GM19324 (cell line): Measurements from ENCODE around the gene UBE2Q1.

Experiments used
- ATAC-seq: cut with Tn5 transposase; IDR thresholded peaks from one replicate; pipeline ENCODE4 v1.9.1; 2021; ENCODE audit warnings: mild to moderate bottlenecking, moderate library complexity; ENCODE audit not compliant: unreplicated experiment, low FRiP score

UBE2Q1 gene

DNA sequence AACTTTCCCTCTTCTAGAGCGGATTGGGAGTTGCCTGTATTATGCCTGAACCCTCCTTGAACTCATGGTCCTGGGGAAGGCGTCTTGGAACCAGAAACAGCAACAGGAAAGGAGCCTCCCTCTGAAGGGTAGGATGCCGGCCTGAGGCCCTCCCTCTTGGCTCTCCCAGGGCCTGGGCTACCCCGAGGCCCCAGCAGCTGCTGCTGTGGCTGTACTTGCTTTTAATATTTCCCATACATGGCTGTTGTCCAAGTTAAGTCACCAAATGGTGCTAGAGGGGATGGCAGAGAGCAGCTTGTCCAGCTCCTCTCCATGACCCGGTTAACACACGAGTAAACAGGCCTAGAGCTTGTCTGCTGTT, 19.6 kb upstream of the UBE2Q1 start:
- ATAC-seq: no peak

- ATAC-seq: no peak
Observed at GRCh38 chr1:154577346-154578057, 19.0 kb upstream of the UBE2Q1 start.

DNA sequence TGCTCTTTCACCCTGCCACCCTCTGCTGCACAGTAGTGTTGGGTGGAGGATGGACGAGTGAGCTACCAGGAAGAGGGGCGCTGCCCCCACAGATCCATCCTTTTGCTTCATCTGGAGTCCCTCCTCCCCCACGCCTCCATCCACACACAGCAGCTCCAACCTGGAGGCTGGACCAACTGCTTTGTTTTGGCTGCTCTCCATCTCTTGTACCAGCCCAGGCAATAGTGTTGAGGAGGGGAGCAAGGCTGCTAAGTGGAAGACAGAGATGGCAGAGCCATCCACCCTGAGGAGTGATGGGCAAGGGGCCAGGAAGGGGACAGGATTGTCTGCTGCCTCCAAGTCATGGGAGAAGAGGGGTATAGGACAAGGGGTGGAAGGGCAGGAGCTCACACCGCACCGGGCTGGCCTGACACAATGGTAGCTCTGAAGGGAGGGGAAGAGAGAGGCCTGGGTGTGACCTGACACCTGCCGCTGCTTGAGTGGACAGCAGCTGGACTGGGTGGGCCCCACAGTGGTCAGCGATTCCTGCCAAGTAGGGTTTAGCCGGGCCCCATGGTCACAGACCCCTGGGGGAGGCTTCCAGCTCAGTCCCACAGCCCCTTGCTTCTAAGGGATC, 17.6 kb upstream of the UBE2Q1 start:
- ATAC-seq: no peak

GRCh38 chr1:154575147-154575927, 16.9 kb upstream of the UBE2Q1 start:
- no peak for ATAC-seq

GRCh38 chr1:154574716-154575115, 16.3 kb upstream of the UBE2Q1 start:
- no peak for ATAC-seq

- no peak for ATAC-seq
Observed at GRCh38 chr1:154573168-154573510, 14.7 kb upstream of the UBE2Q1 start.

- no peak for ATAC-seq
Observed at GRCh38 chr1:154572468-154573167, 14.2 kb upstream of the UBE2Q1 start.

- ATAC-seq: no peak
Observed at GRCh38 chr1:154571964-154572288, 13.5 kb upstream of the UBE2Q1 start.

DNA sequence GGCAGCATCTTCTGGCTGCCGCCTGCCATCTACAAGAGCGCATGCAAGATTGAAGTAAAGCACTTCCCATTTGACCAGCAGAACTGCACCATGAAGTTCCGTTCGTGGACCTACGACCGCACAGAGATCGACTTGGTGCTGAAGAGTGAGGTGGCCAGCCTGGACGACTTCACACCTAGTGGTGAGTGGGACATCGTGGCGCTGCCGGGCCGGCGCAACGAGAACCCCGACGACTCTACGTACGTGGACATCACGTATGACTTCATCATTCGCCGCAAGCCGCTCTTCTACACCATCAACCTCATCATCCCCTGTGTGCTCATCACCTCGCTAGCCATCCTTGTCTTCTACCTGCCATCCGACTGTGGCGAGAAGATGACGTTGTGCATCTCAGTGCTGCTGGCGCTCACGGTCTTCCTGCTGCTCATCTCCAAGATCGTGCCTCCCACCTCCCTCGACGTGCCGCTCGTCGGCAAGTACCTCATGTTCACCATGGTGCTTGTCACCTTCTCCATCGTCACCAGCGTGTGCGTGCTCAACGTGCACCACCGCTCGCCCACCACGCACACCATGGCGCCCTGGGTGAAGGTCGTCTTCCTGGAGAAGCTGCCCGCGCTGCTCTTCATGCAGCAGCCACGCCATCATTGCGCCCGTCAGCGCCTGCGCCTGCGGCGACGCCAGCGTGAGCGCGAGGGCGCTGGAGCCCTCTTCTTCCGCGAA, 12.9 kb upstream of the UBE2Q1 start:
- no peak for ATAC-seq

DNA sequence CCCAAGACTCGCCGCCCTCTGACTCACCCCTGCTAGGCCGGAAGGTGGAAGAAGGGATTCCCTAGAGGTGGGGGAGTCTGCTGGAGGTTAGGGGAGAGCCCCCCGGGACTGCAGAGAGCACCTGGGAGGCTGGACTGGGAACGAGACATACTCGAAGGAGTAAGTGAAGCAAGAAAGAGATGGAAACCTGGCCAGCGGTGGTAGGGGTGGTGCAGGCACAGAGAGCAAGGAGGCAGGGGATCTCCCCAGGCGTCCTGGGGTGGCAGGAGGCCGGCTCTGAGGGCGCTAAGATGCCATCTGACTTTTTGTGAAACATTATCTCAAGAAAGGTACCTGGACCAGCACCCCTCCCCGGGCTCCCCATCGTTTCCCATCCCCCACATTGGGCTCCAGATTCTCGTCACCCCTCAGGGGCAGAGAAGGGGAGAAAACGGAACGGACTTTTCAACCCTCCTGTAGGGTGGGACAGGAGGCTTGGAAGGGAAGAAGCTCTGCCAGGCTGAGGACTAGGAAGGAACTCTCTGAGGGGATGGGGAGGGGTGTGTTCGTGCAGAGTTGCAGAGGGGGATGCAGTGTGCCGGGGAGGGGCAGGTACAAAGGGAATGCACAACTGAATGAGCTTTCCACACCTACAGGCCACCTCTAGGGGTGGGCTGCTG, 9.8 kb upstream of the UBE2Q1 start:
- no peak for ATAC-seq

GRCh38 chr1:154567386-154568156, 9.1 kb upstream of the UBE2Q1 start, which contains the start of gene CHRNB2:
Gene CHRNB2 (plus strand): TSS chr1:154567778. CDS start chr1:154568045, 267 bp downstream.
- no peak for ATAC-seq

GRCh38 chr1:154565876-154566275, 7.4 kb upstream of the UBE2Q1 start:
- no peak for ATAC-seq

DNA sequence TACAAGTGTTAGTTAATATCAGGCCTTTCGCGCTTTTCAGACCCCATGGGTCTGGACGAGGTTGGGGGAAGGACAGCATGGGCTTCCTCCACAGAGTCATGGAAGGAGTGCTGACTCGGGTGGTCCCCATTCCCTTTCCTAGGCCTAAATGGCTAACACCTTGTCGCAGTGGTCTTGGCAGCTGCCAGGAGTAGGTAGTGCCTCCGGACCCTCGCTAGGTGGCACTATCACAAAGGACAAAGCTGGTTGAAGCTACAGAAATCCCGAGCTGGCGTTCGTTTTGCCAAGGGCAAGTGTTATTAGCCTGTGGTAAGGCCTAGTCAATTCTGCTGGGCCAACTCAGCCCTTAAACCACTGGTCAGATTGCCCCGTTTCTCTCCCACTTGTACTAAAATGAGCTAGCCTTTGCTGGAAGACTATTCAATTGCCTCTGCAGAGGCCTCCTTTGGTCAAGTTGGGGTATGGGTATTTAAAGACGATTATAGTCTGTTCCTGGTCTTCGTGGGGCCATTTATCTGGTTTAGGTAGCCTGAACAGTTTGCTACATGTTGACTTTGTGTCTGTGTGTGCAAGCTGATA, 1.1 kb upstream of the UBE2Q1 start:
- peak; percentile 21 for ATAC-seq

- peak; percentile 94 for ATAC-seq
Observed at GRCh38 chr1:154558720-154559465, 431 bp upstream of the UBE2Q1 start.

GRCh38 chr1:154557248-154557938, 1.1 kb downstream of the UBE2Q1 start:
- no peak for ATAC-seq

DNA sequence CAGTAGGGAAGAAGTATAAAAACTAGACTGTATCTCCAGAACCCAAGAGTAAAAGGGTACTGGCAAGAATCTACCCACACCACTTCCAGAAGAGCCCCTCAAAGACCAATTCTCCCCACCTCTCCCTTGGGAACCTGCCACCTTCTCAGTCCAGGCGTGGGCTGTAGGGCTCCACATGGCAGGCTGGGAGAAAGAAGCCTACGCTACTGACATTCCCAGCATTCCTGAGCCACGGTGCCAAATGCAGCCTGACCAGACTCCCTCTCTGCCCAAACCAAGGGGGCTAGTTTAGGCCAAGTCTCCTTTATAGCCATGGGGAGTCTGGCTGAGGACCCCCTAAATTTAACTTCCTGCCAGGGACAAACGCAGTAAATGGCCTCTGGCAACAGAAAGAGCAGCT, 2.0 kb downstream of the UBE2Q1 start:
- no peak for ATAC-seq
